ENCODE measurements around the gene ZNF592.

DNA sequence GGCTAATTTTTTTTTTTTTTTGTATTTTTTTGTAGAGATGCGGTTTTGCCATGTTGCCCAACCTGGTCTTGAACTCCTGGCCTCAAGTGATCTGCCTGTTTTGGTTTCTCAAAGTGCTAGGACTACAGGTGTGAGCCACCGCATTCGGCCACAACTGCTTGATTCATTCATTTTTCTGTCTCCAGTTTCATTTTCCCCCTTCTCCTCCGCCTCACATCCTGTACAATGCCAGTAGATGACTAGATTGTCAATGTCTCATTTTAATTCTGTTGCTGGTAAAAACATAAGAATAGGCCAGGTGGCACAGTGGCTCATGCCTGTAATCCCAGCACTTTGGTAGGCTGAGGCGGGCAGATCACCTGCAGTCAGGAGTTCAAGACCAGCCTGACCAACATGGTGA is 12.0 kb upstream of the ZNF592 start:
- TF ChIP-seq, protein P1, sequence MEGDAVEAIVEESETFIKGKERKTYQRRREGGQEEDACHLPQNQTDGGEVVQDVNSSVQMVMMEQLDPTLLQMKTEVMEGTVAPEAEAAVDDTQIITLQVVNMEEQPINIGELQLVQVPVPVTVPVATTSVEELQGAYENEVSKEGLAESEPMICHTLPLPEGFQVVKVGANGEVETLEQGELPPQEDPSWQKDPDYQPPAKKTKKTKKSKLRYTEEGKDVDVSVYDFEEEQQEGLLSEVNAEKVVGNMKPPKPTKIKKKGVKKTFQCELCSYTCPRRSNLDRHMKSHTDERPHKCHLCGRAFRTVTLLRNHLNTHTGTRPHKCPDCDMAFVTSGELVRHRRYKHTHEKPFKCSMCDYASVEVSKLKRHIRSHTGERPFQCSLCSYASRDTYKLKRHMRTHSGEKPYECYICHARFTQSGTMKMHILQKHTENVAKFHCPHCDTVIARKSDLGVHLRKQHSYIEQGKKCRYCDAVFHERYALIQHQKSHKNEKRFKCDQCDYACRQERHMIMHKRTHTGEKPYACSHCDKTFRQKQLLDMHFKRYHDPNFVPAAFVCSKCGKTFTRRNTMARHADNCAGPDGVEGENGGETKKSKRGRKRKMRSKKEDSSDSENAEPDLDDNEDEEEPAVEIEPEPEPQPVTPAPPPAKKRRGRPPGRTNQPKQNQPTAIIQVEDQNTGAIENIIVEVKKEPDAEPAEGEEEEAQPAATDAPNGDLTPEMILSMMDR (IDR thresholded peaks at IDR 0.05; ENCODE audit: extremely low read depth in 1 of 2, insufficient read depth in 1 of 2, low read depth in 1 of 2, low read length in 2 of 2): no peak
- TF ChIP-seq EZH2 (IDR thresholded peaks at IDR 0.05; ENCODE audit: borderline replicate concordance, low read depth, low read length, severe bottlenecking) (no peak), GATA2 (IDR thresholded peaks at IDR 0.05; ENCODE audit: insufficient read depth, insufficient read length, low read depth, low read length) (no peak), POLR2A (IDR thresholded peaks at IDR 0.05; ENCODE audit: low read depth, low read length) (no peak), JUN (IDR thresholded peaks at IDR 0.05; ENCODE audit: borderline replicate concordance, insufficient read depth, insufficient read length, low read depth) (no peak), POLR2AphosphoS5 (IDR thresholded peaks at IDR 0.05; ENCODE audit: insufficient read depth, low read depth, low read length) (no peak), FOS (IDR thresholded peaks at IDR 0.05; ENCODE audit: borderline replicate concordance, insufficient read depth, low read length) (no peak), MYC (IDR thresholded peaks at IDR 0.05; ENCODE audit: low read depth, low read length) (no peak)
- TF ChIP-seq, protein P2, sequence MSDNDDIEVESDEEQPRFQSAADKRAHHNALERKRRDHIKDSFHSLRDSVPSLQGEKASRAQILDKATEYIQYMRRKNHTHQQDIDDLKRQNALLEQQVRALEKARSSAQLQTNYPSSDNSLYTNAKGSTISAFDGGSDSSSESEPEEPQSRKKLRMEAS (IDR thresholded peaks at IDR 0.05; ENCODE audit: insufficient read depth, insufficient read length): no peak
